Measurements from ENCODE around the gene HAUS2. TPM values are rescaled to one million over a fixed set of nuclear protein-coding genes. Genes with fewer than 3 reads are reported as not detected.
A peak's percentile ranks its signal among the peaks of the same experiment; 100 is the strongest.

The HAUS2 gene
- total RNA-seq, 3 donors from 2014 or later (not counting 1 experiment from before 2014, with no cell fraction given), result 24.9 to 26.2 (median 26.1) TPM

- Histone ChIP-seq H3K9me3 (ENCODE audit: control insufficient read depth, insufficient read depth, low read length) (no peaks in the 10 kb centered on the region), H3K4me3 (ENCODE audit: low read length) (no peak overlapping the region), H3K27me3 (ENCODE audit: control insufficient read depth, insufficient read depth, low read length) (no peaks in the 10 kb centered on the region), H3K36me3 (ENCODE audit: control insufficient read depth, insufficient read depth, low read length) (peaks cover 33% of the 10 kb centered on the region), H3K4me1 (ENCODE audit: control insufficient read depth, insufficient read depth, low read length) (no peaks in the 10 kb centered on the region), H3K27ac (ENCODE audit: low read length) (no peak overlapping the region)
- H3K27me3 Mint-ChIP-seq (ENCODE audit: low read depth in 2 of 2), result no peaks in the 10 kb centered on the region
- H3K27ac Mint-ChIP-seq, result peak overlapping the region in 1 of 2 donors; percentile 46
- H3K36me3 Mint-ChIP-seq, result peaks cover 8% of the 10 kb centered on the region
- H3K4me3 Mint-ChIP-seq, result no peak overlapping the region
- no peak for TF ChIP-seq CTCF (IDR thresholded peaks at IDR 0.05)
- no peak for ATAC-seq
- WGBS (ENCODE audit: insufficient coverage), result no CpG with 5 or more reads among the region's 1 CpG
- H3K4me1 Mint-ChIP-seq, result peaks cover 0 to 5% of the 10 kb centered on the region in 2 donors
- no peaks in the 10 kb centered on the region for H3K9me3 Mint-ChIP-seq
- intact Hi-C loops (cut with micrococcal nuclease), result no loop called here
- DNase-seq, result no peak
Observed at GRCh38 chr15:42533246-42533645, 15.4 kb upstream of the HAUS2 start.

GRCh38 chr15:42544853-42545629, 3.6 kb upstream of the HAUS2 start:
- DNase-seq (no peak), ATAC-seq (no peak)
- intact Hi-C loops (cut with micrococcal nuclease), result loop anchor here (5.0 kb wide), 2 partner anchors 48 to 62 kb away; partner anchors contain the start of gene SNAP23
- H3K36me3 ChIP-seq (ENCODE audit: control insufficient read depth, insufficient read depth, low read length), result peaks cover 21% of the 10 kb centered on the region
- Mint-ChIP-seq H3K4me3 (no peak overlapping the region), H3K4me1 (peaks cover 35% of the 10 kb centered on the region in 2 donors), H3K27me3 (ENCODE audit: low read depth in 2 of 2) (no peaks in the 10 kb centered on the region), H3K9me3 (no peaks in the 10 kb centered on the region), H3K36me3 (no peaks in the 10 kb centered on the region), H3K27ac (peak overlapping the region in 1 of 2 donors; percentile 2)
- H3K27ac ChIP-seq (ENCODE audit: low read length), result no peak overlapping the region
- WGBS (ENCODE audit: insufficient coverage), result 89% methylated on average over 4 of the region's 4 CpGs
- H3K9me3 ChIP-seq (ENCODE audit: control insufficient read depth, insufficient read depth, low read length), result no peaks in the 10 kb centered on the region
- TF ChIP-seq CTCF (IDR thresholded peaks at IDR 0.05), result no peak
- H3K4me3 ChIP-seq (ENCODE audit: low read length), result no peak overlapping the region
- H3K4me1 ChIP-seq (ENCODE audit: control insufficient read depth, insufficient read depth, low read length), result peaks cover 22% of the 10 kb centered on the region
- H3K27me3 ChIP-seq (ENCODE audit: control insufficient read depth, insufficient read depth, low read length), result no peaks in the 10 kb centered on the region

- intact Hi-C loops (cut with micrococcal nuclease), result loop anchor here (2.0 to 5.0 kb wide), 4 partner anchors 27 to 103 kb away; partner anchors contain the start of genes SNAP23 and STARD9
- no peaks in the 10 kb centered on the region for H3K36me3 Mint-ChIP-seq
- no peaks in the 10 kb centered on the region for H3K9me3 ChIP-seq (ENCODE audit: control insufficient read depth, insufficient read depth, low read length)
- no peaks in the 10 kb centered on the region for H3K27me3 ChIP-seq (ENCODE audit: control insufficient read depth, insufficient read depth, low read length)
- peaks cover 23% of the 10 kb centered on the region for H3K4me1 ChIP-seq (ENCODE audit: control insufficient read depth, insufficient read depth, low read length)
- no peak for TF ChIP-seq CTCF (IDR thresholded peaks at IDR 0.05)
- H3K4me3 ChIP-seq (ENCODE audit: low read length), result peak overlapping the region; percentile 96
- peak in 1 of 3 donors; percentile 11 for ATAC-seq
- no peaks in the 10 kb centered on the region for H3K9me3 Mint-ChIP-seq
- H3K27ac ChIP-seq (ENCODE audit: low read length), result peak overlapping the region; percentile 84
- WGBS (ENCODE audit: insufficient coverage), result 5% methylated on average over 8 of the region's 9 CpGs
- H3K4me1 Mint-ChIP-seq, result peaks cover 36 to 37% of the 10 kb centered on the region in 2 donors
- H3K4me3 Mint-ChIP-seq, result peak overlapping the region; percentile 99
- peaks cover 17% of the 10 kb centered on the region for H3K36me3 ChIP-seq (ENCODE audit: control insufficient read depth, insufficient read depth, low read length)
- no peak for DNase-seq
- no peaks in the 10 kb centered on the region for H3K27me3 Mint-ChIP-seq (ENCODE audit: low read depth in 2 of 2)
- peak overlapping the region; percentile 94 to 96 for H3K27ac Mint-ChIP-seq
Observed at GRCh38 chr15:42547918-42548248, 755 bp upstream of the HAUS2 start.
